ENCODE results near the gene BCAP29. TPM values are rescaled to one million over a fixed set of nuclear protein-coding genes. Genes with fewer than 3 reads are reported as not detected.

Gene BCAP29
- total RNA-seq, 1 experiment from 2014 or later = 43.2 TPM

GRCh38 chr7:107606303-107606702, 26.3 kb downstream of the BCAP29 start:
- ChIA-PET CTCF (no interaction called here), POLR2A (no interaction called here), RAD21 (ENCODE audit: low non-redundant PET in 1 of 2, low total read pairs in 2 of 2, uncharacterized antibody in 2 of 2, unreplicated experiment in 2 of 2) (no interaction called here)
- H3K9ac ChIP-seq (ENCODE audit: low read length) = no peak overlapping the region
- H3K27me3 ChIP-seq (ENCODE audit: insufficient read depth, low read length) = no peaks in the 10 kb centered on the region
- ATAC-seq (no peak), DNase-seq (ENCODE audit: low read depth, low spot score) (no peak)
- H3K79me2 ChIP-seq (ENCODE audit: insufficient read depth, low read length) = no peaks in the 10 kb centered on the region
- no peaks in the 10 kb centered on the region for H3K4me1 ChIP-seq (ENCODE audit: control insufficient read depth in 1 of 2, insufficient read depth in 2 of 2, low read length in 2 of 2)
- H2AFZ ChIP-seq (ENCODE audit: low read depth, low read length, poor library complexity, severe bottlenecking) = no peak overlapping the region
- no peak for TF ChIP-seq FOSL1 (IDR thresholded peaks at IDR 0.05; ENCODE audit: low read depth)
- TF ChIP-seq ELF1 (IDR thresholded peaks at IDR 0.05; ENCODE audit: borderline replicate concordance, low read depth) = no peak
- TF ChIP-seq POLR2AphosphoS5 (IDR thresholded peaks at IDR 0.05; ENCODE audit: low read depth, low read length) = no peak
- TF ChIP-seq CBX3 (IDR thresholded peaks at IDR 0.05; ENCODE audit: low read depth) = no peak
- no peak for TF ChIP-seq POLR2A (IDR thresholded peaks at IDR 0.05; ENCODE audit: borderline replicate concordance, extremely low read depth, insufficient read depth, insufficient read length)
- no peak for TF ChIP-seq SP1 (IDR thresholded peaks at IDR 0.05; ENCODE audit: low read depth)
- H3K36me3 ChIP-seq (ENCODE audit: control insufficient read depth in 1 of 2, insufficient read depth in 2 of 2, low read length in 2 of 2) = no peaks in the 10 kb centered on the region; a peak in 1 of 4 replicates
- intact Hi-C loops (cut with micrococcal nuclease) = no loop called here
- no TSS peak for BruUV-seq (replicated peaks)
- no peaks in the 10 kb centered on the region for H3K9me2 ChIP-seq (ENCODE audit: insufficient read depth)
- H3K4me3 ChIP-seq (replicated peaks in 1 of 2; ENCODE audit: low read depth in 1 of 2, low read length in 2 of 2) = no peak overlapping the region
- H3K9me3 ChIP-seq (ENCODE audit: control insufficient read depth in 1 of 2, insufficient read depth in 1 of 2, low read depth in 1 of 2, low read length in 2 of 2) = no peaks in the 10 kb centered on the region
- no peak overlapping the region for H3K27ac ChIP-seq (ENCODE audit: low read depth, low read length)
- no peak overlapping the region for H3K4me2 ChIP-seq (ENCODE audit: low read length)
- no peaks in the 10 kb centered on the region for H4K20me1 ChIP-seq (ENCODE audit: insufficient read depth)

GRCh38 chr7:107609811-107610261, 29.8 kb downstream of the BCAP29 start:
- TF ChIP-seq POLR2A (IDR thresholded peaks at IDR 0.05; ENCODE audit: borderline replicate concordance, extremely low read depth, insufficient read depth, insufficient read length) (no peak), ZNF274 (IDR thresholded peaks at IDR 0.05; ENCODE audit: low read depth, low read length) (no peak), SIN3A (IDR thresholded peaks at IDR 0.05; ENCODE audit: low read depth) (no peak), RAD21 (IDR thresholded peaks at IDR 0.05; ENCODE audit: low read depth) (no peak), SP1 (IDR thresholded peaks at IDR 0.05; ENCODE audit: low read depth) (no peak), YY1 (IDR thresholded peaks at IDR 0.05; ENCODE audit: extremely low read depth, insufficient replicate concordance, low read depth, low read length) (no peak), EGR1 (IDR thresholded peaks at IDR 0.05; ENCODE audit: low read depth) (no peak), MAX (IDR thresholded peaks at IDR 0.05) (no peak), REST (IDR thresholded peaks at IDR 0.05; ENCODE audit: low read depth) (no peak), ELF1 (IDR thresholded peaks at IDR 0.05; ENCODE audit: borderline replicate concordance, low read depth) (no peak), ZFX (IDR thresholded peaks at IDR 0.05) (no peak), SRF (IDR thresholded peaks at IDR 0.05; ENCODE audit: low read depth) (no peak), JUND (IDR thresholded peaks at IDR 0.05) (no peak)
- TF ChIP-seq, protein P1, sequence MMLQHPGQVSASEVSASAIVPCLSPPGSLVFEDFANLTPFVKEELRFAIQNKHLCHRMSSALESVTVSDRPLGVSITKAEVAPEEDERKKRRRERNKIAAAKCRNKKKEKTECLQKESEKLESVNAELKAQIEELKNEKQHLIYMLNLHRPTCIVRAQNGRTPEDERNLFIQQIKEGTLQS (IDR thresholded peaks at IDR 0.05) = no peak
- TF ChIP-seq, protein P2, sequence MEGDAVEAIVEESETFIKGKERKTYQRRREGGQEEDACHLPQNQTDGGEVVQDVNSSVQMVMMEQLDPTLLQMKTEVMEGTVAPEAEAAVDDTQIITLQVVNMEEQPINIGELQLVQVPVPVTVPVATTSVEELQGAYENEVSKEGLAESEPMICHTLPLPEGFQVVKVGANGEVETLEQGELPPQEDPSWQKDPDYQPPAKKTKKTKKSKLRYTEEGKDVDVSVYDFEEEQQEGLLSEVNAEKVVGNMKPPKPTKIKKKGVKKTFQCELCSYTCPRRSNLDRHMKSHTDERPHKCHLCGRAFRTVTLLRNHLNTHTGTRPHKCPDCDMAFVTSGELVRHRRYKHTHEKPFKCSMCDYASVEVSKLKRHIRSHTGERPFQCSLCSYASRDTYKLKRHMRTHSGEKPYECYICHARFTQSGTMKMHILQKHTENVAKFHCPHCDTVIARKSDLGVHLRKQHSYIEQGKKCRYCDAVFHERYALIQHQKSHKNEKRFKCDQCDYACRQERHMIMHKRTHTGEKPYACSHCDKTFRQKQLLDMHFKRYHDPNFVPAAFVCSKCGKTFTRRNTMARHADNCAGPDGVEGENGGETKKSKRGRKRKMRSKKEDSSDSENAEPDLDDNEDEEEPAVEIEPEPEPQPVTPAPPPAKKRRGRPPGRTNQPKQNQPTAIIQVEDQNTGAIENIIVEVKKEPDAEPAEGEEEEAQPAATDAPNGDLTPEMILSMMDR (IDR thresholded peaks at IDR 0.05 in 2 of 3, conservative IDR thresholded peaks at IDR 0.05 in 1 of 3; ENCODE audit: borderline replicate concordance in 1 of 3, insufficient read depth in 1 of 3, low read depth in 2 of 3, low read length in 2 of 3) = no peak
- H3K9me3 ChIP-seq (ENCODE audit: control insufficient read depth in 1 of 2, insufficient read depth in 1 of 2, low read depth in 1 of 2, low read length in 2 of 2) = no peaks in the 10 kb centered on the region
- H3K36me3 ChIP-seq (ENCODE audit: control insufficient read depth in 1 of 2, insufficient read depth in 2 of 2, low read length in 2 of 2) = no peaks in the 10 kb centered on the region
- no peak for DNase-seq (ENCODE audit: low read depth, low spot score)
- H3K27me3 ChIP-seq (ENCODE audit: insufficient read depth, low read length) = no peaks in the 10 kb centered on the region
- no peak overlapping the region for H3K4me2 ChIP-seq (ENCODE audit: low read length)
- no peaks in the 10 kb centered on the region for H3K9me2 ChIP-seq (ENCODE audit: insufficient read depth)
- no peak overlapping the region for H3K27ac ChIP-seq (ENCODE audit: low read depth, low read length)
- intact Hi-C loops (cut with micrococcal nuclease) = no loop called here
- POLR2A ChIA-PET = no interaction called here
- no peaks in the 10 kb centered on the region for H3K4me1 ChIP-seq (ENCODE audit: control insufficient read depth in 1 of 2, insufficient read depth in 2 of 2, low read length in 2 of 2)
- no peak overlapping the region for H3K9ac ChIP-seq (ENCODE audit: low read length)
- no peaks in the 10 kb centered on the region for H3K79me2 ChIP-seq (ENCODE audit: insufficient read depth, low read length)
- BruUV-seq (replicated peaks) = no TSS peak
- no peaks in the 10 kb centered on the region for H4K20me1 ChIP-seq (ENCODE audit: insufficient read depth)
- CTCF ChIA-PET = no interaction called here
- no peak for ATAC-seq
- no peak overlapping the region for H2AFZ ChIP-seq (ENCODE audit: low read depth, low read length, poor library complexity, severe bottlenecking)
- H3K4me3 ChIP-seq (replicated peaks in 1 of 2; ENCODE audit: low read depth in 1 of 2, low read length in 2 of 2) = no peak overlapping the region
- RAD21 ChIA-PET (ENCODE audit: low non-redundant PET in 1 of 2, low total read pairs in 2 of 2, uncharacterized antibody in 2 of 2, unreplicated experiment in 2 of 2) = no interaction called here
